Muscle layer of colon (tissue), 2 donors: ENCODE results near the gene DGKB.

ENCODE experiments used
- H3K27ac ChIP-seq: one replicate; pipeline ENCODE4 v1.7.0; 2013; ENCODE audit warnings: low read depth, mild to moderate bottlenecking, low read length, moderate library complexity
- H3K27me3 ChIP-seq, 2 donors: one replicate each; pipeline ENCODE4 v1.7.0; 2013; ENCODE audit warnings: low read length in 2 of 2, mild to moderate bottlenecking in 2 of 2; ENCODE audit not compliant: insufficient read depth in 2 of 2, control insufficient read depth in 1 of 2
- H3K36me3 ChIP-seq: one replicate; pipeline ENCODE4 v1.7.0; 2013; ENCODE audit warnings: mild to moderate bottlenecking, low read length; ENCODE audit not compliant: insufficient read depth
- H3K4me1 ChIP-seq: one replicate; pipeline ENCODE4 v1.7.0; 2013; ENCODE audit warnings: mild to moderate bottlenecking, low read length; ENCODE audit not compliant: insufficient read depth
- H3K4me3 ChIP-seq, 2 donors: one replicate each; pipeline ENCODE4 v1.7.0; 2013; ENCODE audit warnings: low read length in 2 of 2, low read depth in 1 of 2, mild to moderate bottlenecking in 1 of 2, moderate library complexity in 1 of 2
- H3K9ac ChIP-seq: one replicate; pipeline ENCODE4 v1.7.0; 2013; ENCODE audit warnings: low read length
- H3K9me3 ChIP-seq: one replicate; pipeline ENCODE4 v1.7.0; 2013; ENCODE audit warnings: mild to moderate bottlenecking, low read length
- donor health status: abdominal sarcoma.
- donor health status: Adenocarcinoma of cecum.

DGKB gene

DNA sequence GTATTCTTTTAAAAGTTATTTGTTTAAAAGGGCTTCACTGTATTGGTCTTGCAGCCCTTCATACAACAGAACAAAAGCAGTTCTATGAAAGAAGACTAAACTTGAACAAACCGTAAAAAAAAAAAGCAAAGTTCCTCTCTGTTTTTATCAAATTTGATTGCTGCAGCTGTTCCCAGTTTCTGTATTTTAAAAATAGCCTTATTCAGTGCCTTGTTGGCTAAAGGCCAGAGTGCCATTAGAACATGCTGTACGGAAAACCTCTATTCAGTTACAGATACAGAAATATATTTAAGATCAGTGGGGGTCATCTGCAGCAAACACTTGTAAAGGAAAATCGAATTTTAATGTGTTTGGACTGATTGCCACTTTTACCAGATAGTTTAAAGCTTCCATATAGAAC, 705.3 kb downstream of the DGKB start:
- Histone ChIP-seq H3K27me3 (no peaks in the 10 kb centered on the region), H3K27ac (no peak overlapping the region)

DNA sequence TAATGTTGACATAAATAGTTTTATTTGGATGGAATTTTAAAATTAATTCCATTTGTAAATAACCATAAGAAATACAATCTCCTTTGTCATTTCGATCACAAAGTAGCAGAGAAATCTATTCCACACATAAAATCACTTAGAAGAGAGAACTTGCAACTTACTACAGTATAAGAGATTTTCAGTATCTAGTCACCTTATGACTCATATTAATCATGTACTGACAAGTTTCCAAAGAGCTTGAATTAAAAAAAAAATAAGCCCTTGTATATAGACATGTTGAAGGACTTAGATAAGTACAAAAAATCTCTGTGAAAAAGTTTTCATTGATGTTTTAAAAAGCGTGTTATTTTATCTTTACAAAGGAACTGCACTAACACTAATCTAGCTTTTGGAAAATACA, 706.0 kb downstream of the DGKB start:
- H3K27ac ChIP-seq, result no peak overlapping the region
- H3K9me3 ChIP-seq, result no peaks in the 10 kb centered on the region

More for the DNA sequence above, 705.3 kb downstream of the DGKB start:
- H3K4me1 ChIP-seq, result no peaks in the 10 kb centered on the region
- H3K9me3 ChIP-seq, result no peaks in the 10 kb centered on the region
- no peaks in the 10 kb centered on the region for H3K36me3 ChIP-seq
- no peak overlapping the region for H3K9ac ChIP-seq
- H3K4me3 ChIP-seq, result no peak overlapping the region

DNA sequence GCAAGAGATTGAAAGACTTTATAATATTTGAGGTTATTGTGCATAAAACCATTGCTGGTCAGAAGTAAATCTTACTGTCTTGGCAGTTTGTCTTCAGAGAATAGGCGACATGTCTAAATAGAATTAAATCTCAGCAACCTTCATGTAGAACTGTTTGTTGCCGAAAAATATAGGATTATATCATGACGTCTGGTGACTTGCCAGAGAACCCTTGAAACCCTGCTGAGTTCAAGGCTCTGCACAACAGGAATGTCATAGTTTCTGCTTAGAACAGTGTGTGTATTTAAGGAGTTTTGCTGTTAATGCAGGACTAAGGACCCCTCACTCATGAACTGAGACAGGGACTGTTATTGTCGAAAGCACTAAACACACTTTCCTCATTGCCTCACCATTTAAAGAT, 706.7 kb downstream of the DGKB start:
- no peak overlapping the region for H3K9ac ChIP-seq
- H3K4me3 ChIP-seq, result no peak overlapping the region
- no peaks in the 10 kb centered on the region for H3K9me3 ChIP-seq
- no peaks in the 10 kb centered on the region for H3K4me1 ChIP-seq
- no peak overlapping the region for H3K27ac ChIP-seq
- no peaks in the 10 kb centered on the region for H3K27me3 ChIP-seq
- no peaks in the 10 kb centered on the region for H3K36me3 ChIP-seq

More for the DNA sequence above, 706.0 kb downstream of the DGKB start:
- H3K9ac ChIP-seq, result no peak overlapping the region
- no peak overlapping the region for H3K4me3 ChIP-seq
- no peaks in the 10 kb centered on the region for H3K27me3 ChIP-seq
- no peaks in the 10 kb centered on the region for H3K36me3 ChIP-seq
- H3K4me1 ChIP-seq, result no peaks in the 10 kb centered on the region

DNA sequence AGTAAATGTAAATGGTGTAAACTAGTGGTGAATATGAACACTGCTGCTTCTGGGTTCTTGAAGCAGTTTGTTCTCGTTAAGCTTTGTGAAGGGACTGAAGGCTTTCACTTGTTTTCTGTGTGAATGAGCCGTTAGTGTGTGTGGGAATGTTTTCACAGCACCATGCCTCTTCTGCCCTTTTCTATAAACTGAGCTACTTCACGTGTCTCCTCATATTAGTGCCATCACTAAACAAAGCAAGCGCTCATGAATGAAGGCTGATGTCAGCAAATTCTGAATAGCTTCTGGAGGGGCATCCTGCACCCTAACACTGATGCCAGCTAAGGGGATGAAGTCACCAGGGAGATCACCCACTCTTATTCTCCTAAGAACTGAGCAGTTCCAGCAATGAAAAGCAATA, 707.5 kb downstream of the DGKB start:
- H3K4me1 ChIP-seq, result no peaks in the 10 kb centered on the region
- no peak overlapping the region for H3K9ac ChIP-seq
- H3K27me3 ChIP-seq, result no peaks in the 10 kb centered on the region
- no peaks in the 10 kb centered on the region for H3K36me3 ChIP-seq
- H3K9me3 ChIP-seq, result no peaks in the 10 kb centered on the region
- no peak overlapping the region for H3K27ac ChIP-seq
- no peak overlapping the region for H3K4me3 ChIP-seq

DNA sequence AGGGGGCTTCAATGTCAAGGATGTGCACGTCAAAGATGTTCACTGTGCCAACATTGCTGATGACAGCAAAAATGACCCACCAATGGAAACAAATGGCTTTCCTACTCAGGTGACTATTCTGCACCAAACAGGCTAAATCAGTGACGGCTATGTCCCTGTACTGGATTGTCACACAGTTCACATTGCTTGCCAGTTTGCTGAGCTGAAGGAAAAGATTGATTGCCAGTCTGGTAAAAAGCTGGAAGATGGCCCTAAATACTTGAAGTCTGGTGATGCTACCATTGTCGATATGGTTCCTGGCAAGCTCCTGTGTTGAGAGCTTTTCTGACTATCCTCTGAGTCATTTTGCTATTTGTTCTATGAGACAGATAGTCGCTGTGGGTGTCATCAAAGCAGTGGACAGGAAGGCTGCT, 710.9 kb downstream of the DGKB start:
- Histone ChIP-seq H3K4me3 (no peak overlapping the region), H3K27me3 (no peaks in the 10 kb centered on the region), H3K9me3 (no peaks in the 10 kb centered on the region), H3K36me3 (no peaks in the 10 kb centered on the region), H3K27ac (no peak overlapping the region), H3K9ac (no peak overlapping the region), H3K4me1 (no peaks in the 10 kb centered on the region)

DNA sequence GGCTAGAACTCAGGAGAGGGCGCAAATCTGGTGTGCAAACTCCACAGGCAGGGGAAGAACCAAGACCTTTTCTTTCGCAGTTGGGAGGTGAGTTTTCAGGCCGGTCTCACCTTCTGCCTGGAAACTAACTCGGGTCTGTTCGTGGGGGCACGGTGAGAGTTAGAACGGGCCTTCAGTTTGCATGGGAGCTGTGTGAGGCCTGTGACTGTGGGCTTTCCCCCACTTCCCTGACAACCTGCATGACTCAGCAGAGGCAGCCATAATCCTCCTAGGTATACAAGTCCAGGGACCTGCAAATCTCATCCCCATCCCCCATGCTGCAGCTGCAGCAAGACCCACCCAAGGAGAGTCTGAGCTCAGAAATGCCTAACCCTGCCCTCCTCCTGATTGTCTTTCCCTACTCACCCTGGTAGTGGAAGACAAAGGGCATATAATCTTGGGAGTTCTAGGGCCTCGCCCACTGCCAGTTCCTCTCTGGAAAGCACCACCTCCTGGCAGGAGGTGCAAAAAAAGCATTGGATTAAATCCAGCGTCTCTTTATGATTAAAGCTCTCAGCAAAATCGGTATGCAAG, 718.2 kb downstream of the DGKB start:
- Histone ChIP-seq H3K9me3 (no peaks in the 10 kb centered on the region), H3K27ac (no peak overlapping the region)

DNA sequence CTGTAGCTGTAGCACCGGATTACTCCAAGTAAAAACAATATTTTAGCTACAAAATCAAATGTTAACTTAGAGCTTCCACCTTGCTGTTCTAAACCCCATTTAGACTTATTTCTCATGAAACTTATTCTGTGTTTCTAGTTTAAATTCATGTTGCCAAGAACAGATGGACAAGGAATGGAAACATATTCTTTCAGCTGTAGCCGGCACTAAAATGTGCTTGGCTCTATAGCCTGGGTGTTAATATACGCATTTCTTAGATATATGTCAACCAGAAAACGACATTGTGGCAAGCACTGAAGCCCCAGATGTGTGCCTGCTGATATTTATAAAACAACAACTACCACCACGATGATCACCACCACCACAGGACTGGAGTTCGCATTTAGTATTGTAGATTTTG, 722.8 kb downstream of the DGKB start:
- H3K9me3 ChIP-seq, result no peaks in the 10 kb centered on the region
- H3K9ac ChIP-seq, result no peak overlapping the region
- H3K27me3 ChIP-seq, result no peaks in the 10 kb centered on the region
- no peak overlapping the region for H3K27ac ChIP-seq
- no peaks in the 10 kb centered on the region for H3K36me3 ChIP-seq
- H3K4me3 ChIP-seq, result no peak overlapping the region
- no peaks in the 10 kb centered on the region for H3K4me1 ChIP-seq

More for the DNA sequence above, 718.2 kb downstream of the DGKB start:
- no peak overlapping the region for H3K9ac ChIP-seq
- H3K36me3 ChIP-seq, result no peaks in the 10 kb centered on the region
- no peaks in the 10 kb centered on the region for H3K27me3 ChIP-seq
- no peak overlapping the region for H3K4me3 ChIP-seq
- no peaks in the 10 kb centered on the region for H3K4me1 ChIP-seq

DNA sequence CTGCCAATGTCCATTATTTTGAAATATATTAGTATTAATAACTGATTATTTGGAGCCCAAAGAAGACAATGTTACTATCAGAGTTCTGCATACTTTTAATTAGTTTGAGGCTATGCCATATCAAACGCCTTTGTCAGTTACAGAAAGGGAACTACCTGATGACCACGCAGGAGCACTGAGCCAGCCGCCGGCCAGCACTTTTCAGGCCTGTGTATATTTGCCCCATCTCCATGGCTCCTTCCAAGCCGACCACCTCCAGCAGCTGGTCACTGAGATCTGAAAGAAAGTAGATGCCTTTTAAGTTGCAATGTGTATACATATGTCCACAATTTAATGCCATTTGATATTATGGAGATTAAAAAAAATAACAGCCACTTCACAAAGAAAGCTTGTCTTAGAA, 724.7 kb downstream of the DGKB start:
- Histone ChIP-seq H3K9ac (no peak overlapping the region), H3K4me1 (no peaks in the 10 kb centered on the region), H3K27ac (no peak overlapping the region), H3K4me3 (no peak overlapping the region), H3K27me3 (no peaks in the 10 kb centered on the region), H3K36me3 (no peaks in the 10 kb centered on the region), H3K9me3 (no peaks in the 10 kb centered on the region)

DNA sequence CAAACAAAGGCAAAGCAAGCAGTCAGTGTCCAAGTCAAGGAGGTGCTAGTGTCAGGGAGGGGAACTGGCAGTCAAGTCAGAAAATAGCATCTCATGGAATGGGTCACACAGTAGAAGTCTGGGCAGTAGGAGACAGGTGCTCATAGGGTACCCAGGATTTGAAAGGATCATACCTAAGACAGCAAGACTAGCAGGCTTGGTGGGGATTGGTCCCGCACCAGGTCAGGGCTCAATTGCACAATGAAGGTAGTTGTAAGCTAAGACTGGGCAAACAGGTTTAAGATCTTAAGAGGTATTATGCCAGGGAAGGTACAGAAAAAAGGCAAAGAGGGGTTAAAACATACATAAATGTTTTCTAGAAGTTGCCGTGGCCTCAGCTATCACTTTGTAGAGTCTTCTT, 731.7 kb downstream of the DGKB start:
- no peaks in the 10 kb centered on the region for H3K4me1 ChIP-seq
- no peaks in the 10 kb centered on the region for H3K36me3 ChIP-seq
- H3K27ac ChIP-seq, result no peak overlapping the region
- no peak overlapping the region for H3K9ac ChIP-seq
- H3K27me3 ChIP-seq, result no peaks in the 10 kb centered on the region
- H3K4me3 ChIP-seq, result no peak overlapping the region
- no peaks in the 10 kb centered on the region for H3K9me3 ChIP-seq

DNA sequence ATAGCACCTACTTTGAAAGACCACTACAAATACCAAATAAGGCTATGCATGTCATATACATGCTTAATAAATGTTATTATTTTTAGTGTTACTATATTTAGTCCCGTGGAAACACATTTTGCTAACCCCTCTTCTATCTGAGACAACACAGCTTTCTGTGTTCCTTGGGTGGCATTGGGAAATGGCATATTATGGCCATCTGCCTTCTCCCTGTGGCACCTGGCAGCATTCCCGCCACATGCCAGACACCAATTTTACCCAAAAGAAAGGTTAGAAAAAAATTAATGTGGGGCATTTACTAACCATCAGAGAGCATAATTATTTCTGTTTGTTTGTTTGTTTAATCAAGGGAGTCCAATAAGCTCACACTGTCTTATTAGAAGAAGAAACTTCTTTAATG, 744.4 kb downstream of the DGKB start:
- Histone ChIP-seq H3K27ac (no peak overlapping the region), H3K27me3 (no peaks in the 10 kb centered on the region), H3K36me3 (no peaks in the 10 kb centered on the region), H3K4me1 (no peaks in the 10 kb centered on the region), H3K9me3 (no peaks in the 10 kb centered on the region), H3K9ac (no peak overlapping the region), H3K4me3 (no peak overlapping the region)

DNA sequence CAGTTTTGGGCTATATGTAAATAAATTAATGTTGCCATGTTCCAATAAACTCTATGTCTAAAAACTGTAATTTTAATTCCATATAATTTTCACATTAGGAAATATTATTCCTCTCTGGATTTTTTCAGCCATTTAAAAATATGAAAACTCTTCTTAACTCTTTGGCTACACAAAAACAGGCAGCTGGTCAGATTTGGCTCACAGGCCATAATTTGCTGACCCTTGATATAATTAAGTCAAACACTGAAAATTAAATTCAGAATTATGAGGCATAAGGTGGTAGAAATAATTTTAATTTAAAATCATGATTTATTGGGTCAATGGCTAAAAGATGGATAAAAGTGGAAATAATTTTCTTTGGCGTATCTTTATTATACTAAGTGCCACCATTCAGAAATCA, 746.1 kb downstream of the DGKB start:
- Histone ChIP-seq H3K9me3 (no peaks in the 10 kb centered on the region), H3K4me3 (no peak overlapping the region), H3K27me3 (no peaks in the 10 kb centered on the region), H3K4me1 (no peaks in the 10 kb centered on the region), H3K27ac (no peak overlapping the region), H3K9ac (no peak overlapping the region), H3K36me3 (no peaks in the 10 kb centered on the region)

DNA sequence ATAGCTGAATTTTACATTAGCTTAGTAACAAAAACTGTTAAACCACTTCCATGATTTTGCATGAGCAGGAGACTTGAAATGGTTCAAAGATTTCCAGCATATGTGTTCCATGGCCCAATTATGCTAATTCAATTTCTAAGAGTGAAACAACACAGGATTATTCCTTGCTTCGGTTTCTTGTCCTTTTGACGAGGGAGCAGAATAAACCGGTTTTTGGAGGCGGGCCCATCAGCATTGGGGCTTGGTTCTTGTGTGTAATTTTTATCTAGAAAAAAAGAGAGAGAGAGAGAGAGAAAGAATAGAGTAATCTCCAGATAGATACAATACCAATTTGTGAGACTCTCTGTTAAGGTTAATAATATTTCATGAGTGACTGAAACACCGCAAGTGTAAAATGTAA, 753.6 kb downstream of the DGKB start:
- no peak overlapping the region for H3K9ac ChIP-seq
- H3K9me3 ChIP-seq, result no peaks in the 10 kb centered on the region
- no peaks in the 10 kb centered on the region for H3K4me1 ChIP-seq
- H3K27ac ChIP-seq, result no peak overlapping the region
- H3K27me3 ChIP-seq, result no peaks in the 10 kb centered on the region
- no peaks in the 10 kb centered on the region for H3K36me3 ChIP-seq
- H3K4me3 ChIP-seq, result no peak overlapping the region
